Fibroblast of skin of back (primary cell): ENCODE results near the gene ABR.
"Not testable (repeated sequence)": the region's sequence is repeated elsewhere in the genome, so short reads cannot be mapped to it uniquely, and the experiment has no call there.

Source experiments
- DNase-seq: peaks from one replicate; pipeline ENCODE4 v3.0.0-alpha.2; 2013

The ABR gene

DNA sequence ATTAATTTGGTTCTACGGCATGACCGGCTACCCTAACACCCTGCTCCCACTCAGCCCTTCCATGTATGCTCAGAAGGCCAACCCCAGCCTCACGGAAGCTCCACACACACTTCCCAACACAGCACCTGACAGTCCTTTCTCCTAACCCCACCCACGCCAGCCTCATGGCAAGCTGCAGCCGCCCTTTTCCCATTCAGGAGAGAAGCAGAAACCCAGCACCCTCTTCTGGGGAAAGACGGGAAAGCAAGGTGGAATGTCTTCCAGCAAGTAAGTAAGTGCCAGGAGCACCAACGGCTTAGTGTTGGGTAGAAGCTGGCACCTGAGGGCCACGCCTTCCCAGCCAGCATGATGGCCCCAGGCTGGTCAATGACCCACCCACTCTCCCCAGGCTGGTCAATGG, 32.1 kb downstream of the ABR start:
- DNase-seq, result peak; percentile 62

DNA sequence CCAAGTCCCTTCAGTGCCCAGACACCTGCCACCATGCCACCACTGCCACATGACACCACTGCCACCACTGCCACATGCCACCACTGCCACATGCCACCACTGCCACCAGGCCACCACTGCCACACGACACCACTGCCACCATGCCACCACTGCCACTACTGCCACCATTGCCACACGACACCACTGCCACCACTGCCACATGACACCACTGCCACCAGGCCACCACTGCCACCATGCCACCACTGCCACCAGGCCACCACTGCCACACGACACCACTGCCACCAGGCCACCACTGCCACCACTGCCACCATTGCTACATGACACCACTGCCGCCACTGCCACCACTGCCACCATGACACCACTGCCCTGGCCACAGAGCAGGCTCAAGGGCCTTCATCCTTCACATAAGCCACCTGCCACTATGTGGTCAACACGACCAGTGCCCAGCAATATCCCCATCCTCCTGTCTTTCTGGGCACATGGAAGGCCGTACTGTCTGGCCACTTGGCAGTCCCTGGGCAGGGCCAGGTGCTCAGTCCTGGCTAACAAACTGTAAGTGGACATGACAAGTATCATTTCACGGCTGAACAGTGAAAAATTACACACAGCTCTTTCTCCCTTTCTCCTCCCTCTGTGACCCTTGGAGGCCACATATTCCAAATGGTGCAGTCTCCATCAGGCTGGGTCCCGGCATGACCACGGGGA, 33.1 kb downstream of the ABR start:
- DNase-seq, result no peak

DNA sequence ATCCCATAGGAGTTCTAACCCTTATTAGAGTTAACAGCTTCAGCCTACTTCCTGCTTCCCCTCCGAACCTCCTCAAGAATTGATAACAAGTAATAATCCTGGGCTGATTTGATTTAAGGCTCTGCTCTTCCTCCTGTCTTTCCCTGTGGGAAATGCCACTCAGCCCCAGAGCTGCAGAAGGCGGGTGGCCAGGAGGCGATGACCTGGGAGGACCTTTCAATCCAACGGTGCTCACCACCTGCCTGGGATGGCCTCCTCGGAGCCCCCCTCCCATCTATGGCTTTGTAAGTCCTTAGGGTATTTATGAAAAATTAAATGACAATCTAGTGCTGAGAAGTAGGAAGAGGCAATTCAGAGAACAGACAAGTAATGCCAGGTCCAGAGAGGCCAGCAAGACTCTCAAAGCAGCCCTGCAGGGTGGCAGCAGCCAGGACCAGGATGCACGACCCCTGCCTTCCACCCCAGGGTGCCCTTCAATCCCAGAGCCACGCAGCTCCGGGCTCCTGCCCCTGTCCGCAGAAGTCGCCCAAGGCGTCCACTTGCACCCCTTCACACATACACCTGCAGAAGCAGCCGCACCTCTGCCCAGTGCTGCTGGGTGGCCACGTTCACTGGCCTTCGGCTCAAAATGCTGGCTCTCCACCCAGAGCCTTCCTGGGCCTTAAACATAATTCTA, 34.3 kb downstream of the ABR start:
- no peak for DNase-seq

DNA sequence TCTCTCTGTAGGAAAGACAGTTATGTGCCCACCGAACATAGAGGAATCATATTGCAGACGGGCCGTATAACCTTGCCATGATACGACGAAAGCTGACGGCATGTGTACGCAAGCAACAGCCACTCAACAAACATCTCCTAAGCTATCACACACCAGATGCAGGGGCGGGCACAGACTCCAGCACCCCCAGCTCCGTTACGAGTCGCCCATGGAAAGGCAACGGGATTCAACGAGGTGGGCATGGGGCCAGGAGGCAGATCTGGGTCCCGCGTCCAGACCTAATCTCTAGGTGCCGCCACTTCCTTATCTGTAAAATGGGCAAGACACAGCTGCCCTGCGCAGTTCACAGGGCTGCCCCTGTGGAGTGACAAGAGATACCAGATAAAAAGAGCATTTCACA, 35.6 kb downstream of the ABR start:
- DNase-seq, result no peak

DNA sequence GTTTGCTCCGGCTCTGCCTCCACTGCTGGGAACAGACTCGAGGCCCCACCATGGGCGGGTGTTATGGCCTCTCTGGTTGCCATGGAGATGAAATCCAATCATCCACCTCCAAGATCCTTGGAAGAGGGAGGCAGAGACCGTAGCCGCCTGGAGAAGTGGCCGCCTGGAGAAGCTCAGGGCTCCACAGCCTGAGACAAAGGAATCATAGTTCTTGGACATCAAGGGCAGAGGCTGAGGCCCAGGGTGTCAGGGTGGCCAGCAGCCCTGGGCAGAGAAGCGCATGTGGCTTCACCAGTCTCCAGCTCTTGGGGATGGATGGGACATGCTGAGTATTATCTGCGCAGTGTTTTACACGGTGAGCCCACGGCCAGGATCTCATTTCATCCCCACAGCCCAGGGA, 36.2 kb downstream of the ABR start:
- peak; percentile 47 for DNase-seq

DNA sequence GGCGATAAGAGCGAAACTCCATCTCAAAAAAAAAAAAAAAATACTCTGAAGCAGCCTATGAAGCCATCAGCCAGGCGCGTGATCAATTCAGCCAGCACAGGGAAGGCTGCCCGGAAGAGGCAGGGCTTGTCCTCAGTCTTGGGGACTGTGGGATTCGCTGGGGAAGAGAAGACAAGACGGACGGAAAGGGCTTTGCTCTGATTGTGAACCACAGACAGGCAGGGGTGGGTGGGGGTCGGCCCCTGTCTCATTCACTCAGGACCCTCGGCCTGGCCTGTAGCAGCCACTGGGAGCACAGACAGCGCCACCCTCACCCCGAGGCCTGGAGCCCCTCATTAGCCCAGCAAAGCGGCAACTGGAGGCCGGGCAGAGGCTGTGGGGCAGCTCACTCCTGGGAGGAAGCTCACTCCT, 37.2 kb downstream of the ABR start:
- DNase-seq, result no peak

DNA sequence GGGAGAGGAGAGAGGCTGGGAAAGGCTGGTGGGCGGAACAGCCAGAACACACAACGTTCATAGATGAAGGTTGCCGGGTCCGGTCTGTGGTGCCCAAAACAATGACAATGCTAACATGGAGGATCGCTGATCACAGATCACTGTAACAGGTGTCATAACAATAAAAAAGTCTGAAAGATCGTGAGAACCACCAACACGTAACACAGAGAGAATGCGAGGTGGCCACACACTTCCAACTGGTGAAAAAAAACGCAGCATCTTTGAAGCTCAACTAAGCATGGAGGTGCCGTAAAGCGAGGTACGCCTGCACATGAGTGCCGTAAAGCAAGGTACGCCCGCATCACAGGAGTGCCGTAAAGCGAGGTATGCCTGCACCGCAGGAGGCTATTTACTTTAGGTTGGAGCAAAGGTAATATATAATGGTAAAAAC, 42.3 kb downstream of the ABR start:
- peak; percentile 21 for DNase-seq

DNA sequence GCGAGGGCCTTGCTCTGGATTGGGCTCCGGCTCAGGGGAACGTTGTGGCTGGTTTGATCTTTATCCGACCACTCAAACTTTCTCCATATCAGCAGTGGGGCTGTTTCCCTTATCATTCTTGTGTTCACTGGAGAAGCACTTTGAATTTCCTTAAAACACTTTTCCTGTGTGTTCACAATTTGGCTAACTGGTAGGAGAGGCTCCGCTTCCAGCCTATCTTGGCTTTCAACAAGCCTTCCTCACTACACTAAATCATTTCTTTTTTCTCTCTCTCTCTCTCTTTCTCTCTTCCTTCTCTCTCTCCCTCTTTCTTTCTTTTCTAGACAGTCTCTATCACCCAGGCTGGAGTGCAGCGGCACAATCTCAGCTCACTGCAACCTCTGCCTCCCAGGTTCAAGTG, 43.0 kb downstream of the ABR start:
- DNase-seq, result no peak

DNA sequence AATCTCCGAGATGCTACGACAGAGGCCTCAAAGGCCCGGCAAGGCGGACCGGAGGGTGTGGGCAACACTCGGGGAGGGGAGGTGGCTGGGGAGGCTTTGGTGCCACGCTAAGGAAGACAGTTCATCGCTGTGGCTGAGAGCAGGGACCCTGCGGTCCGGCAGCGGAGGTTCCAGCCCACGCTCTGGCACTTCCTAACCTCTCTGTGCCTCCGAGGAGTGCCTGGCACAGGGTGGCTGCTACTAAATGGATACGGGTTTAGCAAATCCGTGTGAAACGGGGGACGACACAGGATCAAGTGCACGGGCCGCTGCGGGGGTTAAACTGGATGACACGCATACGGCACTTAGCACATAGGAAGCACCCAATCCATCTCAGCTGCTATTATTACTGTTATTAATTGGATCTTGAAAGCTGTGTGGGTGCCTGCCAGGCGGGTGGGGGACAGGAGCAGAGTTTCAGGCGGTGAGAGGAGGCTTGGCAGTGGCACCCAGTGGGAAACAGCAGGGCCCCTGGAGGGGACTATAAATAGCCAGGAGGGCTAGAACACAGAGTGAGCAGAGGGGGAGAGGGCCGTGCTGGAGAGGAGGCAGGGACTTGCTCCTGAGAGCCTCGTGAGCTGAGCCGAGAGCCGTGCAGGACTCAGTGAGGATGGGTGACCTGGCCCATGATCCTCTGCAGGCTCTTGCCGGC, 45.0 kb downstream of the ABR start:
- DNase-seq, result no peak

DNA sequence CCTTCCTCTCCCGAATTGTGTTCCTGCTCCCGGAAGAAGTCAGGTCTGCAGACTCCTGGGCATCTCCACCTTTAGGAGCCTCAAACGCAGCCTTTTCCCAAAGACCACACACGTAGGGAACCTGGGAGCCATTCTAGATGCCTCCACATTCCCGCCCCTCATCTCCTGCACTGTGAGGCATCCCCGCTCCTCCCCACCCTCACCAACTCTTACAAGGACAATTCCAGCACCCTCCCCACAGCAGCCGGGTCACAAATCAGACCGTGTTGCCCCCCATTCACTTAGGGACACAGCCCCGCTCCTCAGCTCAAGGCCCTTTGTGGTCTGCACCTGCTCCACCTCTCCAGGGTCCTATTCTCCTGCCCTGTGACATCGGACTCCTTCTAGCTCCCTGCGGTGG, 49.6 kb downstream of the ABR start:
- no peak for DNase-seq

DNA sequence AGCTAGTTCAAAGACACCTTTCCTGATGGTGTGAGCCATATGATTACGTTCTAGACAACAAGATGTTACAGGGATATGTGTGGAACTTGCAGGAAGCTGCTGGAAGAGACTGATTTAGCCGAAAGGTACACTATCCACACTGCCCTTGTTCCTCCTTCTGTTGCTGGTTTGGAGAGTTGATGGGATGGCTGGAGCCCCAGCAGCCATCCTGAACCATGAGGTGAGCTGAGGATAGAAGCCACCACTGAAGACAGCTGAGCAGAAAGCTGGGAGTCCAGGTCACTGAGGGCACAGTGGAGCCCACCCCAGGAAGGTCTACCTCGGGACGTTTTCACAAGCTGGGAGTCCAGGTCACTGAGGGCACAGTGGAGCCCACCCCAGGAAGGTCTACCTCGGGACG, 51.3 kb downstream of the ABR start:
- not testable (repeated sequence) for DNase-seq

DNA sequence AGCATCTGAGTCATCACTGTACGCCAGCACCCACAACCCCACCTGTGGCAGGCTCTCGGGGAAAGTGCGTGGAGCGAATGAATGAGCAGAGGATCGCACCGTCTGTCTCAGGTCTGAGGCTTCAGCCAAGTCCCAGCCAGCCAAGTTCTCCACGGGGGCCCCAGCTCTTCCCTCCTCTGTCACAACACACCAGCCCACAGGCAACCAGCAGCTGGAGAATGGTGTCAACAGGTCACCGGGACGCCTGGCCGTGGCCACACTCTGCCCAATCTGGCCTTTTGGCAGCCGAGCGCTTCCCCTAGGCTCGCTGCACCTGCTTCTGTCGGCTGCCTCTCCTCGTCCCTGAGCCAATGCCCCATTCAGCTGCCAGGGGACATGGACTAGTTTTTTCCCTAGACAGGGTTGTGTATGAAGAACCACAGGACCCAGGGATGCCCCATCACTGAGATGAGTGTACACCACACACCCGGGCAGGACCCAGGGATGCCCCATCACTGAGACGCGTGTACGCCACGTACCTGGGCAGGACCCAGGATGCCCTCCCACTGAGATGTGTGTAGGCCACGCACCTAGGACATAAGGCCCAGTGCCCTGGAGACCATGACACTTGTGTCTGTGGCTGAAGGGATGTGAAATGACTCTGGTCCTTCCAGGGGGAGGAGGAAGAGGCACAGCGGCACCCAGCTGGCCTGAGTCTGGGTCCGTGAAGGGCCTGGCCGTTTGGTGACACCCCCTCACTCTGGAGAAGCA, 52.8 kb downstream of the ABR start:
- DNase-seq, result no peak

DNA sequence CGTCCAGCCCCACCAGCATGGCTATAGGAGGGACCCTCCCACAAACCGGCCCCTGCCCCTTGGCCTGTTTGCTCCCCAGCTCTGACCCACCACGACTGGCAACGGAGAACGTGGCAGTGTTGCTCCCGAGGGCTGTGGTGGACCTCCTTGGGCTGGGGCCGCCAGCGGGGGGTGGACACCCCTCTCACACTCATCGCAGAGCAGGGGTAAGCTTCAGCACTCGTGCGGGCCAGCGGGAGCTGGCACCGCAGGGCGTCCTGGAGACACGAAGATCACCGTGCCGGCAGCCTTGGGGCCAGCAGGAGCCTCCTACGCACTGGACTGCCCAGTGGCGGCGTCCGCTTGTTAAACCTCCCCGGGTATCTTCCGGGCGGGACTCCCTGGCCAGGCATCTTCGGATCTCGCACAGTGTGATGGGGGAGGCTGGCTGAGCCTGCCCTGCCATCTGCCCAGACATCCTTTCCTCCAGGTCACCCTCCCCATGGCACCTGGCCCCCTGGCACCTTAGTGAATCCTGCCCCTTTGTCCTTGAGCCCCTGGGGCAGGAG, 53.5 kb downstream of the ABR start:
- DNase-seq, result no peak

DNA sequence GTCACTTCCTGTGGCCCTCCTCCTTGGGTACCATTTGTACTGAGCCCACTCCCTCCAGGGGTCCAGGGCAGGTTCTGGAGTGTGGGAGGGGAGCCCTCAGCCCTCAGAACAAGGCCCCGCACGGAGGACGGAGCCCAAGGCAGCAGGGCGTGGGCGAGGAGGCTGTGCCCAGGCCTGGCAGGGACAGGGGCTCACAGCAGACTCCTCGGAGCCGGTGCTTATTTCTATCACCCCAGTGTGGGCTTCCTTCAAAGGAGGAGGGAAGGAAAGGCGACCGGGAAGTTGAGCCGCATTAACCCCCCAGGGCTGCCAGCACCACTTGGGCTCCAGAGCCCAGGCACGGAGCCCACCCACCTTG, 54.0 kb downstream of the ABR start:
- DNase-seq, result no peak

DNA sequence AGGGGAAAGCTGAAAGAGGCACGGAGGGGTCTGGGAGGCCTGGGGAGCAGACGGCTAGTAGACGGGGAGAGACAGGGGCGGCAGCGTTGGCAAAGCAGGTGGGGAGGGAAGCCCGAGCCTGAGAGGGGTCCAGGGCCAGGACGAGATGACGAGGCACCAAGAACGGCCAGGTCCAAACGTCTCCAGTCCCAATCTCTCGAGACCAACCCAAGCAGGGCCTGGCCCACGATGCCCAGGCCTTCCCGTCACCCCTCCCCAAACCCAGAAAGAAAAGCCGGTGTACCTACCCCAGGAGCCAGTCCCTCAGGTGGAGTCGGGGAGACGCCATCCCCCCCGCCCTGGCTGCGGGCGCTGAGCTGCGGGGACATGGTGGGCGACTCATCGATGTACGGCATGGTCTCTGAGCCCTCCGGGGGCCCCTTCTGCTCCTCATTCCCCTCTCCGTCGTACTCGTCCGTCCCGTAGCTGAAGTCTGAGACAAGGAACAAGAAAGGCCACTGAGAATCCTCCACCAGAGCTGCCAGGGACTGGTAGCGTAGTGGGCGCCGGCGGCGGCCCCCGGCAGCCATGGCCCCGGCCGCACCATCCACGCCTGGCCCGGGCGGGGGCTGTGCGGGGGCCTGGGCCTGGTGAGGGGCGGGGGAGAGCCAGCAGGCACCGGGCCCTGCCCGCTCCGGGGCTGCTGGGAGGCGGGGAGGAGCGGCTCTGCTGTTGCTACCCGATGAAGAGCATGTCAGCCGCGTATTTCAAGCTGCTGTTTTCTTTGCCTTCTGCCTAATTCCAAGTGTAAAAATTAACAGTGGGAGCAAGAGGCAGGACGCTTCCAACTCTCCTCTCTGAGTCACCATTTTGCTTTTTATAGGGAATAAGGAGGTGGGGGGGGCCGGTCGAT, 54.6 kb downstream of the ABR start:
- peak; percentile 13 for DNase-seq

DNA sequence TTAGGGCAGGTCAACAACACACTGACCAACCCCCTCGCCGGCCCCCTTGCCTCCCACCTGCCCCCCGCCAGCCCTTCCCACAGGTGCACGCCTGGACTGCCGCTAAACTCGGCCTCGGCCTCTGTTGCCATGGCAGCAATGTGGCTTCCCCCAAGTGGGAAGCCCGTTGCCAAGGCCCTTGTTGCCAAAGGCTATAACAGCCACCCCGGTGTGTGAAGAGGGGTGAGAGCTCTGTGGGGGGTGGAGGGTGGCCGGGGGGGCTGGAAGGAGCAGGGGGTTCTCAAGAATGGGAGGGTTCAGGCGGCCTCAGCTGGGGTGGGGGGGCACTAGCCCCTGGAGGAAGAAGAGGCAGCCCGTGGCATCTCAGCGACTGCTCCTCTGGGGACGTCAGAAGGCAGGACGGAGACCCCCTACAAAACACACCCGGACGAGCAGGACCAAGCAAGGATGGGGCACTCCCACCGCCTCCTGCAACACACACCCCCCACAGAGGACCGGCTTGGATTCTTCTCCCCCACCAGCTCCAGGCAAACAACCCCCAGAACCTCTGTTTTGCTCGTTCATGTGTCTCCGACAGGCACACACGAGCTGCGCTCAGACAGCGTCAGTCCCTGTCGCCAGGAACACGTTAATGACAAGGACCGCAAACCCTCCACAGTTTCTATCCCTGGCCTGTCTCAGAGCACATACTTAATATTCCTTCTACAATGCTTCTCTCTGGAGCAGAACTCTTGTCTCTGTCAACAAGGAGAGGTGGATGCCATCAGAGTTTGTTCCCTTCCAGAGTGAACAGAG, 55.7 kb downstream of the ABR start:
- DNase-seq, result no peak

DNA sequence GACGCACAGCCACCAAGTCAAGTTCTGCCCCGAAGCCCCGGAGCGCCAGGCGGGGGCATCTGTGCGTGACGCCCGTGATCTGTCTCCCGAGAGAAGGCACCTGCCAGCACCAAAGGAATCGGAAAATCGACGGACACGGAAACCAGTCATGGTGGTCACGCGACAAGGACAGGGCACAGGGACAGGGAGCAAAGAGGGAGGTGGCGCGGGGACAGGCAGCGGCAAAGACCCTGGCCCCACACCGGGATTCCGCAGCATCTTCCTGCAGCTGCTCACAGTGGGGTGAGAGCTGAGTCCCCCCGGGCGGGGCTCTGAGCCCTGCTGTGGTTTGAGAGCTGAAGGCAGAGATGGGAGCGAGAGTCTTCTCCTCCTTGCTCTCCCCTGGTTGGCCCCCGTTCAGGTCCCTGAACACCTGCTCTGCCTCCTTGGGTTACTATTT, 56.4 kb downstream of the ABR start:
- DNase-seq, result no peak

DNA sequence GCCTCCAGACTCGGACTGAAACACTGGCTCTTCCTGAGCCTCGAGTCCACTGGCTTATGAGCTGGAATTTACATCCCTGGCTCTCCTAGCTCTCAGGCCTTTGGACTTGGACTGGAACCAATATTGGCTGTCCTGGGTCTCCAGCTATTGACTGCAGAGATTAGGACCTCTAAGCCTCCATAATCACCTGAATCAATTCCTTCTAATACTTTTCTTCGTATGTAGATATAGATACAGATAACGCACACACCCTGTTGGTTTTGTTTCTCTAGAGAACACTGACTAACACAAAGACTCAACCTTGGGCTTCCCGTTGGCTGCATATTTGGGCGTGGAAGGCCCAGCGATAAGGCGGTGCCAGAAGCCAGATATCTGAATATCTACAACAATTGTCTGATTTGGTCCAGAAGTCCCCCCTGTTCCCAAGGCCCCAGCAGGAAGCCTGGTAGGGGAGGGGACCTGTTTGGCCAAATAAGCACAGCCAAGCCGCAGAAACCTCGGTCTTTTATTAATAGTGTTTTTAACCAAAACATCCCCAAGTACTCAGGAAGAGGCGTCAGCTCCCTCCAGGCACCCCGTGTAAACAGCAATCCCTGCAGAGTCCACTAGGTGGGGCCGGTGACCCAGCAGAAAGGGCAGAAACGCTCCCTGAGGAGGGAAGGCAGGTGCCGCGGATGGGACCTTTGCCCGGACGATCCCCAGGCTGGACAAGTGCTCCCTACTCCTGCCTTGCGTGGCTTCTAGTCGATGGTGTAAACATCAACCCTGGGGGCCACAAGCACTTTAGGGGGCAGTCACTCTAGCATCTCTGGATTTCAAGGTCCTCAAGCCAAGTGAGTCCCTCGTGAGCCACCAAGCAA, 57.0 kb downstream of the ABR start:
- DNase-seq, result peak; percentile 58

DNA sequence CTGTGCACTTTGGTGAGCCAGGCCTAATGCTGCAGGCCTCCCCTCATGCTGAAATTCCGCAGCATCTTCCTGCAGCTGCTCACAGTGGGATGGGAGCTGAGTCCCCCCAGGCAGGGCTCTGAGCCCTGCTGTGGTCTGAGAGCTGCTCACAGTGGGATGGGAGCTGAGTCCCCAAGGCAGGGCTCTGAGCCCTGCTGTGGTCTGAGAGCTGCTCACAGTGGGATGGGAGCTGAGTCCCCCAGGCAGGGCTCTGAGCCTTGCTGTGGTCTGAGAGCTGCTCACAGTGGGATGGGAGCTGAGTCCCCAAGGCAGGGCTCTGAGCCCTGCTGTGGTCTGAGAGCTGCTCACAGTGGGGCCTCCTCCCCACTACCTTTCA, 58.4 kb downstream of the ABR start:
- DNase-seq, result not testable (repeated sequence)
